DOHH2 (cell line): Measurements from ENCODE around the gene ZNF284.

Source experiments
- H3F3A ChIP-seq: fragments of 200-600 bp; sonication (generic), shearing (Covaris generic); 2 replicates; pipeline ENCODE4 v1.6.0; 2016; ENCODE audit warnings: antibody characterized with exemption, mild to moderate bottlenecking; ENCODE audit not compliant: control insufficient read depth, insufficient read depth
- H3K27ac ChIP-seq: fragments of 200-600 bp; sonication (generic); 2 replicates; pipeline ENCODE4 v1.5.1; 2014; ENCODE audit warnings: low read depth, mild to moderate bottlenecking, low read length, moderate library complexity
- H3K27me3 ChIP-seq: fragments of 200-600 bp; sonication (generic); 2 replicates; pipeline ENCODE4 v1.6.1; 2014; ENCODE audit warnings: mild to moderate bottlenecking, low read length, mixed read lengths; ENCODE audit not compliant: control insufficient read depth
- H3K36me3 ChIP-seq: fragments of 200-600 bp; sonication (generic); 2 replicates; pipeline ENCODE4 v1.6.1; 2014; ENCODE audit warnings: mild to moderate bottlenecking, low read length, moderate library complexity, mixed read lengths; ENCODE audit not compliant: control insufficient read depth
- H3K4me1 ChIP-seq: fragments of 200-600 bp; sonication (generic); 2 replicates; pipeline ENCODE4 v1.6.1; 2014; ENCODE audit warnings: mild to moderate bottlenecking, low read length, mixed read lengths; ENCODE audit not compliant: control insufficient read depth
- H3K4me2 ChIP-seq: fragments of 200-600 bp; sonication (generic); 2 replicates; pipeline ENCODE4 v1.6.0; 2014; ENCODE audit warnings: mild to moderate bottlenecking, low read length, moderate library complexity
- H3K4me3 ChIP-seq: fragments of 200-600 bp; sonication (generic); 2 replicates; pipeline ENCODE4 v1.5.1; 2014; ENCODE audit warnings: mild to moderate bottlenecking, low read length, mixed read lengths
- H3K79me2 ChIP-seq: fragments of 200-600 bp; sonication (generic); 2 replicates; pipeline ENCODE4 v1.6.1; 2014; ENCODE audit warnings: mild to moderate bottlenecking, low read length, mixed read lengths; ENCODE audit not compliant: control insufficient read depth
- H3K9me2 ChIP-seq: fragments of 200-600 bp; sonication (generic); replicated peaks from 2 replicates; pipeline ENCODE4 v1.6.1; 2014; ENCODE audit warnings: mild to moderate bottlenecking, low read length, mixed read lengths; ENCODE audit not compliant: control insufficient read depth
- H3K9me3 ChIP-seq: fragments of 200-600 bp; sonication (generic); 2 replicates; pipeline ENCODE4 v1.6.1; 2014; ENCODE audit warnings: antibody characterized with exemption, low read length, mixed read lengths; ENCODE audit not compliant: control insufficient read depth, insufficient read depth
- H4K20me1 ChIP-seq: fragments of 200-600 bp; sonication (generic); 2 replicates; pipeline ENCODE4 v1.6.0; 2014; ENCODE audit warnings: low read depth, mild to moderate bottlenecking, antibody characterized with exemption, low read length, moderate library complexity; ENCODE audit not compliant: control insufficient read depth, insufficient read depth
- CTCF ChIP-seq: fragments of 200-600 bp; sonication (generic); IDR thresholded peaks from one replicate; pipeline ENCODE4 v1.5.1; 2014; ENCODE audit warnings: antibody characterized with exemption, mild to moderate bottlenecking, low read depth, low read length; ENCODE audit not compliant: poor library complexity, severe bottlenecking
- EZH2phosphoT487 ChIP-seq: fragments of 200-600 bp; sonication (generic); IDR thresholded peaks from 2 replicates; pipeline ENCODE4 v1.6.1; 2017; ENCODE audit warnings: borderline replicate concordance, mild to moderate bottlenecking, antibody characterized with exemption, low read length, moderate library complexity, mixed read lengths

The ZNF284 gene

GRCh38 chr19:44111910-44112463 lies 40.0 kb downstream of the ZNF284 start:
- H4K20me1 ChIP-seq: no peaks in the 10 kb centered on the region
- no peaks in the 10 kb centered on the region; the same call in 1 of the 2 replicates for H3K4me1 ChIP-seq
- H3F3A ChIP-seq: no peaks in the 10 kb centered on the region
- H3K4me3 ChIP-seq: no peak overlapping the region
- H3K27ac ChIP-seq: no peak overlapping the region
- H3K36me3 ChIP-seq: no peaks in the 10 kb centered on the region; the same call in 1 of the 2 replicates
- peaks cover 24% of the 10 kb centered on the region for H3K9me3 ChIP-seq
- H3K79me2 ChIP-seq: no peaks in the 10 kb centered on the region
- no peaks in the 10 kb centered on the region for H3K9me2 ChIP-seq
- H3K4me2 ChIP-seq: no peak overlapping the region
- no peaks in the 10 kb centered on the region for H3K27me3 ChIP-seq
- no peak for TF ChIP-seq EZH2phosphoT487
- no peak for TF ChIP-seq CTCF

- Histone ChIP-seq H3K9me3 (peaks cover 19% of the 10 kb centered on the region), H3K4me1 (no peaks in the 10 kb centered on the region; the same call in 1 of the 2 replicates), H3K27me3 (no peaks in the 10 kb centered on the region), H4K20me1 (no peaks in the 10 kb centered on the region), H3K4me2 (peak overlapping the region; percentile 58), H3F3A (no peaks in the 10 kb centered on the region), H3K4me3 (peak overlapping the region; percentile 71), H3K27ac (no peak overlapping the region), H3K36me3 (no peaks in the 10 kb centered on the region), H3K79me2 (no peaks in the 10 kb centered on the region), H3K9me2 (no peaks in the 10 kb centered on the region)
- TF ChIP-seq EZH2phosphoT487 (no peak), CTCF (no peak)
Measured at GRCh38 chr19:44112802-44113137, 40.8 kb downstream of the ZNF284 start.

GRCh38 chr19:44113138-44113783 lies 41.3 kb downstream of the ZNF284 start, which contains the start of gene ZNF225:
ZNF225 (plus strand) TSS chr19:44113399; CDS start chr19:44115828, 2,429 bp downstream.
- H3F3A ChIP-seq: no peaks in the 10 kb centered on the region
- no peaks in the 10 kb centered on the region for H3K27me3 ChIP-seq
- H3K4me2 ChIP-seq: peak within 1 kb of the TSS; percentile 58
- H3K4me1 ChIP-seq: no peaks in the 10 kb centered on the region; the same call in 1 of the 2 replicates
- no peaks in the 10 kb centered on the region for H3K36me3 ChIP-seq
- no peaks in the 10 kb centered on the region for H4K20me1 ChIP-seq
- no peak within 1 kb of the TSS for H3K27ac ChIP-seq
- no peaks in the 10 kb centered on the region for H3K79me2 ChIP-seq
- TF ChIP-seq EZH2phosphoT487 (no peak), CTCF (no peak)
- H3K4me3 ChIP-seq: peak within 1 kb of the TSS; percentile 71
- H3K9me3 ChIP-seq: peaks cover 19% of the 10 kb centered on the region
- no peaks in the 10 kb centered on the region for H3K9me2 ChIP-seq
